ENCODE measurements around the gene PSMD3. TPM values are rescaled to one million over a fixed set of nuclear protein-coding genes. Genes with fewer than 3 reads are reported as not detected.

PSMD3 gene
- total and polyA plus RNA-seq, 8 donors: 32.0 to 43.5 (median 39.4) TPM

- no peak for TF ChIP-seq CTCF (IDR thresholded peaks at IDR 0.05)
- no peak for FAIRE-seq
- H3K4me1 ChIP-seq: peaks cover 18 to 24% (median 24%) of the 10 kb centered on the region in 3 donors
- no peak overlapping the region for H3K4me3 ChIP-seq
- intact Hi-C loops (cut with DNase I): loop anchor here in 1 of 3 donors (10.0 kb wide), 1 partner anchor 52 kb away; no protein-coding TSS in a partner anchor
- peaks cover 0 to 17% (median 9%) of the 10 kb centered on the region in 3 donors for H3K36me3 ChIP-seq
- no peaks in the 10 kb centered on the region for H3K9me3 ChIP-seq
- WGBS, 2 donors: 41 to 54% methylated on average over 23 of the region's 23 CpGs
- DNase-seq: peak; percentile 88 to 97 (median 95)
- no peaks in the 10 kb centered on the region for H3K27me3 ChIP-seq
- peak overlapping the region; percentile 43 to 78 (median 59) for H3K27ac ChIP-seq
- peak; percentile 86 to 93 (median 91) for ATAC-seq
Measured at GRCh38 chr17:40032322-40033320, 52.0 kb downstream of the PSMD3 start.

- no peak for TF ChIP-seq CTCF (IDR thresholded peaks at IDR 0.05)
- WGBS, 2 donors: 40 to 47% methylated on average over 8 of the region's 8 CpGs
- H3K9me3 ChIP-seq: no peaks in the 10 kb centered on the region
- DNase-seq: peak in 4 of 6 donors; percentile 54 to 65 (median 60)
- H3K27ac ChIP-seq: peak overlapping the region; percentile 43 to 78 (median 59)
- H3K36me3 ChIP-seq: peaks cover 0 to 12% (median 9%) of the 10 kb centered on the region in 3 donors
- FAIRE-seq: no peak
- peaks cover 18 to 24% (median 24%) of the 10 kb centered on the region in 3 donors for H3K4me1 ChIP-seq
- intact Hi-C loops (cut with DNase I): loop anchor here in 1 of 3 donors (10.0 kb wide), 1 partner anchor 51 kb away; no protein-coding TSS in a partner anchor
- H3K4me3 ChIP-seq: no peak overlapping the region
- H3K27me3 ChIP-seq: no peaks in the 10 kb centered on the region
- peak; percentile 53 to 76 (median 64) for ATAC-seq
Measured at GRCh38 chr17:40033339-40033738, 52.7 kb downstream of the PSMD3 start.

GRCh38 chr17:40034426-40035161 lies 54.0 kb downstream of the PSMD3 start:
- no peak for DNase-seq
- H3K4me3 ChIP-seq: no peak overlapping the region
- 72 to 79% methylated on average over 8 of the region's 8 CpGs for WGBS, 2 donors
- no peaks in the 10 kb centered on the region for H3K27me3 ChIP-seq
- H3K27ac ChIP-seq: no peak overlapping the region
- no peak for FAIRE-seq
- no peaks in the 10 kb centered on the region for H3K9me3 ChIP-seq
- peaks cover 18 to 24% (median 24%) of the 10 kb centered on the region in 3 donors for H3K4me1 ChIP-seq
- peaks cover 0 to 6% (median 0%) of the 10 kb centered on the region in 3 donors for H3K36me3 ChIP-seq
- no peak for TF ChIP-seq CTCF (IDR thresholded peaks at IDR 0.05)
- intact Hi-C loops (cut with DNase I): loop anchor here in 1 of 3 donors (10.0 kb wide), 1 partner anchor 50 kb away; no protein-coding TSS in a partner anchor
- no peak for ATAC-seq

GRCh38 chr17:40035162-40035559 lies 54.6 kb downstream of the PSMD3 start:
- intact Hi-C loops (cut with DNase I): loop anchor here in 1 of 3 donors (10.0 kb wide), 1 partner anchor 50 kb away; no protein-coding TSS in a partner anchor
- Histone ChIP-seq H3K27ac (no peak overlapping the region), H3K36me3 (peaks cover 0 to 6% (median 0%) of the 10 kb centered on the region in 3 donors), H3K4me1 (peaks cover 18 to 24% (median 24%) of the 10 kb centered on the region in 3 donors), H3K4me3 (no peak overlapping the region), H3K9me3 (no peaks in the 10 kb centered on the region), H3K27me3 (no peaks in the 10 kb centered on the region)
- no peak for DNase-seq
- no peak for FAIRE-seq
- no peak for ATAC-seq
- WGBS, 2 donors: 42 to 44% methylated on average over 11 to 12 of the region's 12 CpGs
- peak in 1 of 4 donors; percentile 15 for TF ChIP-seq CTCF (IDR thresholded peaks at IDR 0.05)
